HG03571 (cell line): ENCODE measurements around the gene SPATA13.

Source experiments
- ATAC-seq: cut with Tn5 transposase; IDR thresholded peaks from one replicate; pipeline ENCODE4 v1.9.1; 2021; ENCODE audit not compliant: unreplicated experiment

Gene SPATA13

DNA sequence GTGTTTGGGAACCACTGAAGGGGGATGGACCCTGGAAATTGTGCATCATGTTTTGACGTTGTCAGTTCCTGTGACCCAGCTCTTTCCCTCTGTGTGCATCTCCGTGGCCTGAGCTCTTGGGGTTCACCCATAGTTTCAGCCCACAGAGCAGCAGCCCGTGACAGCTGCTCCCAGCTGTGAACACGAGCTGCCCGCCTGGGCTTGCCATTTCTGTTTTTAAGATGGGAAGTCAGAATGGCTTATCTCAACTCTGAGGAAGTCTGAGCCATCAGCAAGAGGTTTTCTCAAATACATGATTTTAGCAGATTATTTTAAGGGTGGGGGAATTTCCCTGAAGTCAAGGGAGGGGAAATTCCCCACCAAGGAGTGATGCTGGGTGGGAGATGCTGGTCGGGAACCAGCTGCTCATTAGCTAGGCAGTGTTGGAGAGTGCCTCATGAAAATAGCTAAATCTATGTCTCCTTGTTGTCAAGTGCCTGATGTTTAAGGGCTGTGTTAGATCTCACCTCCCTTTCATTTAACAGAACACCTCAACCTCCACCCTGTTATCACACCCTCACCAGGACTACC is 114.0 kb downstream of the SPATA13 start:
- ATAC-seq: peak; percentile 53

- no peak for ATAC-seq
Observed at GRCh38 chr13:24275041-24275440, 114.5 kb downstream of the SPATA13 start.

GRCh38 chr13:24276306-24276705 is 115.8 kb downstream of the SPATA13 start:
- ATAC-seq: peak; percentile 24

GRCh38 chr13:24276861-24277260 is 116.3 kb downstream of the SPATA13 start:
- ATAC-seq: no peak

- ATAC-seq: no peak
Observed at GRCh38 chr13:24277761-24278160, 117.2 kb downstream of the SPATA13 start.

DNA sequence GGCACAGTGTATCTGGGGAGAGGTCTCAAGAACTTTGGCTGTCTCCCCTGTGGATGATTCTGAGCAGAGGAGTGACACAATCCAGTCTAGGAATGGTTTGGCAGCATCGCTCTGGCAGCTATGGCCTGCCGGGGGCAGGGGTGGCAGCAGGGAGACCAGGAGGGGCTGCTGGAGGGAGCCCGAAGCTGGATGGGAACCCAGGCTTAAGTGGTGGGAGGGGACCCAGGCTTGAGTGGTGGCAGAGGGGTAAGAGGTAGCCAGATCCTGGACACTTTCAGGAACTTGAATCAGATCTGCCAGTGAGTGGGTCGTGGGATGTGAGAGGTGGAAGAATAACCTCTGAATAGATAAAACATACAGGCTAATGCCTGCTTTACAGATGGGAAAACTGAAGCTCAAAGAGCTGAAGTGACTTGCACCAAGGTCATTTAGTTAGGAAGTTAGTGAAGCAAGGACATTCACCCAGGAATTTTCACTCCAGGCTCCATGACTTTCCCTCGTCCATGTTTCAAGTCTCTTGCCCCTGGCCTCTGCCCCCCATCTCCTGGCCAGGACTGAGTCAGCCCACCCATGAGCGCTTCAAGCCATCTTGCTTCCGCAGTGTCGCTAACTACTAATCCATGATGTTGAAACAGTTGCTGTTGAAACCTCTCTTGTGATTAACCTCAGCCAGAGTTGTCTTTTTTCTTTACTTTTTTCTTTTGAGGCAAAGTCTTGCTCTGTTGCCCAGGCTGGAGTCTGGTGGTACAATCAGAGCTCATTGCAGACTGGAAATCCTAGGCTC is 119.0 kb downstream of the SPATA13 start:
- ATAC-seq: no peak

- peak; percentile 70 for ATAC-seq
Observed at GRCh38 chr13:24280720-24281119, 120.2 kb downstream of the SPATA13 start.

GRCh38 chr13:24281188-24282008 is 120.9 kb downstream of the SPATA13 start:
- no peak for ATAC-seq

DNA sequence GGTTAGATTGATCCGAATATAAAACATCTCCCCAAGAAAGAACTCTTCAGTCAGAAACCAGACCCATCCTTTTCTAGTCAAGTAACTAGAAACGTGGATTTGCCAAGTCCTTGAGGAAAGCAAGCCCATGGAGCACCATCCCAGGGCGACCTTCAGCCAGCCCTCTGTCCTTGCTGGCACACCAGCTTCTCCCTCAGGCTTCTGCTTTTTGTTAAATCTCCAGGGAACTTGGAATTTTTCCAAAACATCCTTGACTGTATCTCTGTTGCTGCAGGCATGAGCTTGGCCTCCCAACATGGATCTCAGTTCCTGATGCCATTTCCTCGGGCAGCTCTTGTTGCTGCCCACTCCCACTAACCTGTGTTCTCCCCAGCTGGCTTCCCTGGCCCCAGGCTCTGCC is 121.7 kb downstream of the SPATA13 start:
- ATAC-seq: no peak

GRCh38 chr13:24284889-24285565 is 124.5 kb downstream of the SPATA13 start:
- no peak for ATAC-seq

DNA sequence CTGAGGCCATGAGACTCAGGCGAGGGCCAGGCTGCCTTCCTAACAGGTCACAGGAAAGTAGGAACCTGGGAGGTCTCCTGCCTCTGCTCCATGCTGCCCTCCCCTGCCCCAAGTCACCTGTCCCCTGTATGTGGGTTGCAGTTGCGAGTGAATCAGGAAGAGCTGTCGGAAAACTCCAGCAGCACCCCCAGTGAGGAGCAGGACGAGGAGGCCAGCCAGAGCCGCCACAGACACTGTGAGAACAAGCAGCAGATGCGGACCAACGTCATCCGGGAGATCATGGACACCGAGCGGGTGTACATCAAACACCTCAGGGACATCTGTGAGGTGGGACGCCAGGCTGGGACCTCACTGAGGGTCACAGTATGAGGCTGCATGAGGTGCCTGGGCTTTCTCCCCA is 126.1 kb downstream of the SPATA13 start:
- no peak for ATAC-seq

DNA sequence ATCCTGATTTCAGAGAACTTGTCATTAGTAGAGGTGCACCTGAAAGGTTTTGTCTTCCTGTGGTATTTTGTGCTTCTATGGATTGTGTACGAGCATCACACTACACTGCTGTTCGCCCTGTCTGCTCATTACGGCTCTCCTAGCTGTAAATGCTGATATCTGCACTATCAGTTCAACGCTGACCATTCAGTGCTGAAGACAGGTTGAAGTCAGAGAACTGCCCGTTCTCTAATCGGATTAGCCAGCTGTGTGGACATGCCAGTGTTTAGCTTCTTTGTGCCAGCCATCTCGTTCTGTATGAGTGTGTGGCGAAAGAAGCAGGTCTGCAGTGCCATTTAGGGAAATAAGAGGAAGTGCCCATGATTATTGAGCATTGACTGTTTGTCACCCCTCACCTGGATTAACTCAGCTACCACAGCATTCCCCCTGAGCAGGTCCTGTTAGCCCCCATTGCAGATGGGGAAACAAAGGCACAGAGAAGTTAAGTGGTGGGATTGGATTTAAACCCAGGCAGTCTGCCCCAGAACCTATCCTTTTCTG is 127.3 kb downstream of the SPATA13 start:
- no peak for ATAC-seq

DNA sequence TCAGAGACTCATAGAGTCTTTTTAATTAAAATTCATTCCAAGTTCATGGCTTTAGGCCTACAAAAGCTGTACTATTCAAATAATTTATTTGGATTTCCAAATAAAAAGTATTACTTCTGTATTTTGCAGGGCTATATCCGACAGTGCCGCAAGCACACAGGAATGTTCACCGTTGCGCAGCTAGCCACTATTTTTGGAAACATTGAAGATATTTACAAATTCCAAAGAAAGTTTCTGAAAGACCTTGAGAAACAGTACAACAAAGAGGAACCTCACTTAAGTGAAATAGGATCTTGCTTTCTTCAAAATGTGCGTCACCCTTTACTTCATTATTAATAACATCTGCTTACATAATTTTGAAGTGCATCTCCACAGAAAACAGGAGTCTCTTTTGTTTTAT is 128.3 kb downstream of the SPATA13 start:
- no peak for ATAC-seq

DNA sequence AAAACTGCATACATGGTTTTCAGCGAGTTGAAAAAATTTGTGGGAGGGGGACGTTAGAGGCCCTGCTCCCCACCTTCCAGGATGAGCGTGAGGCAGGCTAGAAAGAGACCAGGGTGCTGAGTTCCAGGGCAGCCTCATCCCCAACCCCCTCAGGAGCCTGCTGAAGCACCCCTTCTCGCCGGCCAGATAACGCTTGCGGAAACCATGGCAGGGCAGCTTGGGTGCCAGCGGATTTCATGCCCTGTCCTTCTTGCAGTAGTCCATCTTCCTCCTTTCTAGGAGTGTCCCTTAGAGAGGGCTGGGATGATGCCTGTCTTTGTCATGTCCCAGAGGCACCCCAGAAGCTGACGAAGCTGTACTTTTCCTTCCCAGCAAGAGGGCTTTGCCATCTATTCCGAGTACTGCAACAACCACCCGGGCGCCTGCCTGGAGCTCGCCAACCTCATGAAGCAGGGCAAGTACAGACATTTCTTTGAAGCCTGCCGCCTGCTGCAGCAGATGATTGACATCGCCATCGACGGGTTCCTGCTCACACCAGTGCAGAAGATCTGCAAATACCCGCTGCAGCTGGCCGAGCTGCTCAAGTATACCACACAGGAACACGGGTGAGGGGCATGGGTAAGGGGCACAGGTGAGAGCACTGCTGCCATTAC is 129.9 kb downstream of the SPATA13 start:
- ATAC-seq: no peak

GRCh38 chr13:24292481-24292880 is 132.0 kb downstream of the SPATA13 start:
- no peak for ATAC-seq

DNA sequence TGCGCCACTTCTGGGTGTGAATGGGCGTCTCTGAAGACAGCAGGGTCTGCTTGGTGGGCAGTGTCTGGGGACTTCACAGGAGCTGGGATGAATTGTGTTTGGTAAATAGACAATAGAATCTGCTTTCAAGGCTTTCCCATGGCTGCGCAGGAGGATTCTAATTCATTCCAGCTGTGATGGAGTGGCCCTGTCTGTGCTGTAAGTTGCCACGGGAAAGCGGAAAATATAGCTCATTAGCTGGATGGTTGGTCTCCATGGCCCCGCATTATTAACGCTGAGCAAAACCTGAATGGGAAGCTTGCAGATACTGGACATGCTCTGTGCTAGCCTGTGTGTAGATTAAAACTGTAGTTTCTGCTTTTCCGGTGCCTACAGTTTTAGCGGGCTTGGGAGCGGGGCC is 133.2 kb downstream of the SPATA13 start:
- no peak for ATAC-seq

- ATAC-seq: no peak
Observed at GRCh38 chr13:24299488-24300114, 139.1 kb downstream of the SPATA13 start.

- ATAC-seq: no peak
Observed at GRCh38 chr13:24301434-24301833, 140.9 kb downstream of the SPATA13 start.

DNA sequence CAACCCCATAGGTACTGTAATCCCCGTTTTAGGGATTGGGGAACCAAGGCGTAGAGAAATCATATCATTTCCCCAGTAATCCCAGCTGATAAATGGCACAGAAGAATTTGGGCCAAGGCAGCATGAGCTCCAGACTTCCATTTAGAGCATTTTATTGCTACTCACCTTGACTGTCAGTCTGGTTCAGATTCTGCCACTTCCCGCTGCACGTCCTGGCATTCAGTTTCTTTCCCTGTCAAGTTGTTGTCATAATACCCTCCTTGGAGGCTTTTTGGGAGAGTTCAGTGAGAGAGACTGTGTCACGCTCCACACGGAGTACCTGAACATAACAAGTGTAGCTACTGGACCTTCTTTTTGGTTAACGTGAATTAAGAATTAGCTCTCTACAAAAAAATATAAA is 141.4 kb downstream of the SPATA13 start:
- no peak for ATAC-seq

GRCh38 chr13:24304620-24305019 is 144.1 kb downstream of the SPATA13 start:
- ATAC-seq: no peak
